Spleen (tissue), 11 donors: ENCODE data around the gene PTPRO. TPM values are rescaled to one million over a fixed set of nuclear protein-coding genes. Genes with fewer than 3 reads are reported as not detected.

Experiments used
- DNase-seq: peaks from one replicate; pipeline ENCODE4 v3.0.0-alpha.2; 2020
- H3K27ac ChIP-seq, 8 donors: fragments of 200-600 bp; sonication (generic) in 7 of 8; 1 replicate in 4 of 8; 2 replicates in 4 of 8; pipeline versions ENCODE4 v1.5.0 to v1.8.0; 2016 to 2021; ENCODE audit warnings: inconsistent platforms in 4 of 8, mild to moderate bottlenecking in 4 of 8, moderate library complexity in 1 of 8
- H3K27me3 ChIP-seq, 7 donors: fragments of 200-600 bp; sonication (generic) in 6 of 7; replicated peaks in 1 of 7; 1 replicate in 4 of 7; 2 replicates in 3 of 7; pipeline versions ENCODE4 v1.5.0 to v1.8.0; 2016 to 2021; ENCODE audit warnings: inconsistent platforms in 3 of 7, mild to moderate bottlenecking in 1 of 7
- H3K36me3 ChIP-seq, 6 donors: fragments of 200-600 bp; sonication (generic) in 5 of 6; 1 replicate in 4 of 6; 2 replicates in 2 of 6; pipeline versions ENCODE4 v1.5.0 to v1.8.0; 2016 to 2021; ENCODE audit warnings: inconsistent platforms in 2 of 6
- H3K4me1 ChIP-seq, 6 donors: fragments of 200-600 bp; sonication (generic) in 5 of 6; 1 replicate in 3 of 6; 2 replicates in 3 of 6; pipeline versions ENCODE4 v1.5.0 to v1.8.0; 2016 to 2021; ENCODE audit warnings: inconsistent platforms in 3 of 6
- H3K4me3 ChIP-seq, 8 donors: fragments of 200-600 bp; sonication (generic) in 7 of 8; 1 replicate in 4 of 8; 2 replicates in 4 of 8; pipeline versions ENCODE4 v1.5.0 to v1.8.0; 2016 to 2021; ENCODE audit warnings: inconsistent platforms in 4 of 8, mild to moderate bottlenecking in 4 of 8, moderate library complexity in 2 of 8
- H3K9me3 ChIP-seq, 8 donors: fragments of 200-600 bp; sonication (generic) in 7 of 8; 1 replicate in 4 of 8; 2 replicates in 4 of 8; pipeline versions ENCODE4 v1.5.0 to v1.8.0; 2016 to 2021; ENCODE audit warnings: inconsistent platforms in 4 of 8
- CTCF ChIP-seq, 11 experiments: fragments of 200-600 bp in 7 of 11; fragments of 450-650 bp in 4 of 11; sonication (generic) in 4 of 11; IDR thresholded peaks in 8 of 11; conservative IDR thresholded peaks in 3 of 11; 1 replicate in 7 of 11; 2 replicates in 4 of 11; pipeline versions ENCODE4 v1.4.0 to v1.8.0; 2016 to 2021; ENCODE audit warnings: antibody characterized with exemption in 11 of 11, inconsistent platforms in 4 of 11, mild to moderate bottlenecking in 1 of 11
- POLR2A ChIP-seq, 3 donors: fragments of 450-650 bp; IDR thresholded peaks; one replicate each; pipeline ENCODE4 v1.5.1; 2017; ENCODE audit warnings: antibody characterized with exemption in 3 of 3, mild to moderate bottlenecking in 1 of 3
- POLR2AphosphoS5 ChIP-seq, 3 donors: sonication (generic); formaldehyde crosslinking; IDR thresholded peaks; one replicate each; pipeline ENCODE4 v1.5.1; 2017; ENCODE audit warnings: antibody characterized with exemption in 3 of 3
- WGBS, 5 donors: extraction: QIAGEN DNeasy Blood & Tissue Kit in 3 of 5; methylation state at CpG; one replicate each; pipeline versions ENCODE4 v1.1.5 to v1.1.7; 2013 to 2018; 5-methylcytosine and 5-hydroxymethylcytosine counted together
- intact Hi-C: fragments of 100-400 bp; cut with DNase I; formaldehyde crosslinking; loops from one replicate; pipeline ENCODE4 v1.15.0; 2023; ENCODE audit warnings: low total_unique reads
- polyA plus RNA-seq, 3 donors: library from polyadenylated mRNA; stranded (reverse); fragments of 200-250 nt; gene quantifications; one replicate each; pipeline ENCODE4 v1.2.1, GENCODE V29; 2013
- total RNA-seq, 7 donors: library from RNA; depleted of rRNA in 3 of 7; stranded (reverse); fragments of >200 nt in 3 of 7; fragmentation: NEBNext Ultra II Directional in 4 of 7; extraction: Animal tissue kit (Norgen Biotek cat#: 25700) in 4 of 7; gene quantifications; one replicate each; pipeline versions ENCODE4 v1.1.0 to v1.2.1, GENCODE V29; 2016 to 2021
- donor health status: healthy with polysubstance abuse.
- donor health status: DM: no; HTN: no; CAD: no; lungs with moderate emphysema.
- donor health status: DM: no; HTN: no; CAD: no.
- donor health status: Bipolar disorder and iron deficiency.
- donor health status: healthy.
- donor health status: DM: no; HTN: no; CAD: no.
- donor health status: DM: yes; HTN: yes; CAD: no.

PTPRO gene
- total and polyA plus RNA-seq, 10 donors, result 2.3 to 12.2 (median 5.6) TPM

GRCh38 chr12:15344561-15344960 is 22.3 kb downstream of the PTPRO start:
- intact Hi-C loops, result no loop called here
- Histone ChIP-seq H3K27ac (no peak overlapping the region), H3K27me3 (peaks cover 0 to 14% (median 0%) of the 10 kb centered on the region in 7 donors), H3K4me1 (no peaks in the 10 kb centered on the region), H3K4me3 (no peak overlapping the region), H3K36me3 (no peaks in the 10 kb centered on the region), H3K9me3 (no peaks in the 10 kb centered on the region)
- WGBS, 5 donors, result 82 to 94% (median 87%) methylated on average over 4 of the region's 4 CpGs
- TF ChIP-seq POLR2A (IDR thresholded peaks at IDR 0.05), result no peak
- no peak for TF ChIP-seq CTCF (IDR thresholded peaks at IDR 0.05 in 8 of 11, conservative IDR thresholded peaks at IDR 0.05 in 3 of 11)
- no peak for TF ChIP-seq POLR2AphosphoS5 (IDR thresholded peaks at IDR 0.05)
- no peak for DNase-seq

GRCh38 chr12:15346488-15346887 is 24.2 kb downstream of the PTPRO start:
- H3K36me3 ChIP-seq, result no peaks in the 10 kb centered on the region
- no peaks in the 10 kb centered on the region for H3K9me3 ChIP-seq
- TF ChIP-seq CTCF (IDR thresholded peaks at IDR 0.05 in 8 of 11, conservative IDR thresholded peaks at IDR 0.05 in 3 of 11) (no peak), POLR2A (IDR thresholded peaks at IDR 0.05) (no peak), POLR2AphosphoS5 (IDR thresholded peaks at IDR 0.05) (no peak)
- WGBS, 5 donors, result 70 to 86% (median 79%) methylated on average over 3 of the region's 3 CpGs
- DNase-seq, result no peak
- H3K4me1 ChIP-seq, result no peaks in the 10 kb centered on the region
- H3K27ac ChIP-seq, result no peak overlapping the region
- H3K27me3 ChIP-seq, result peaks cover 0 to 17% (median 0%) of the 10 kb centered on the region in 7 donors
- intact Hi-C loops, result no loop called here
- no peak overlapping the region for H3K4me3 ChIP-seq

GRCh38 chr12:15350643-15351042 is 28.3 kb downstream of the PTPRO start:
- intact Hi-C loops, result no loop called here
- TF ChIP-seq CTCF (IDR thresholded peaks at IDR 0.05 in 8 of 11, conservative IDR thresholded peaks at IDR 0.05 in 3 of 11) (no peak), POLR2A (IDR thresholded peaks at IDR 0.05) (no peak), POLR2AphosphoS5 (IDR thresholded peaks at IDR 0.05) (no peak)
- Histone ChIP-seq H3K27ac (no peak overlapping the region), H3K27me3 (peaks cover 0 to 4% (median 0%) of the 10 kb centered on the region in 7 donors), H3K36me3 (no peaks in the 10 kb centered on the region), H3K9me3 (no peaks in the 10 kb centered on the region), H3K4me1 (no peaks in the 10 kb centered on the region), H3K4me3 (no peak overlapping the region)
- no peak for DNase-seq
- 85 to 88% (median 87%) methylated on average over 1 of the region's 1 CpG for WGBS, 5 donors

- Histone ChIP-seq H3K4me3 (no peak overlapping the region), H3K27me3 (peaks cover 0 to 4% (median 0%) of the 10 kb centered on the region in 7 donors), H3K27ac (no peak overlapping the region), H3K36me3 (no peaks in the 10 kb centered on the region), H3K9me3 (no peaks in the 10 kb centered on the region), H3K4me1 (no peaks in the 10 kb centered on the region)
- TF ChIP-seq POLR2AphosphoS5 (IDR thresholded peaks at IDR 0.05), result no peak
- no peak for TF ChIP-seq POLR2A (IDR thresholded peaks at IDR 0.05)
- TF ChIP-seq CTCF (IDR thresholded peaks at IDR 0.05 in 8 of 11, conservative IDR thresholded peaks at IDR 0.05 in 3 of 11), result no peak
- DNase-seq, result no peak
- intact Hi-C loops, result no loop called here
- 76 to 88% (median 78%) methylated on average over 2 of the region's 2 CpGs for WGBS, 5 donors
Observed at GRCh38 chr12:15355766-15356165, 33.5 kb downstream of the PTPRO start.
